HEK293 (cell line): ENCODE results near the gene PLK3.

Source experiments
- CTCF ChIA-PET: fragments of 350-600 bp; formaldehyde crosslinking; extraction: SDS; loops from one replicate; lab custom pipeline; 2021; ENCODE audit warnings: antibody characterized with exemption; lab: Yijun Ruan, JAX
- POLR2A ChIA-PET: fragments of 300-600 bp; formaldehyde crosslinking; extraction: SDS; loops from one replicate; lab custom pipeline; 2020; ENCODE audit warnings: antibody characterized with exemption, inconsistent platforms; lab: Yijun Ruan, JAX
- H3K27ac ChIP-seq: fragments of 200-500 bp; sonication (Bioruptor generic); 2 replicates; pipeline ENCODE4 v1.5.1; 2014; ENCODE audit warnings: low read depth, low read length, control low read depth, inconsistent platforms; ENCODE audit errors: extremely low read depth
- H3K36me3 ChIP-seq, 2 experiments: fragments of 200-500 bp in 1 of 2; sonication (Bioruptor generic) in 1 of 2; 1 replicate in 1 of 2; 2 replicates in 1 of 2; pipeline ENCODE4 v1.5.1; 2014 to 2017; ENCODE audit warnings: inconsistent platforms in 2 of 2, low read length in 2 of 2; ENCODE audit not compliant: control insufficient read depth in 2 of 2, insufficient read depth in 1 of 2
- H3K4me1 ChIP-seq: fragments of 200-500 bp; sonication (Bioruptor generic); 2 replicates; pipeline ENCODE4 v1.5.1; 2014; ENCODE audit warnings: mild to moderate bottlenecking, low read length, inconsistent platforms; ENCODE audit not compliant: control insufficient read depth, insufficient read depth
- H3K4me3 ChIP-seq: 2 replicates; pipeline ENCODE4 v1.5.1; 2011; ENCODE audit warnings: low read depth, mild to moderate bottlenecking, control low read depth, low read length, moderate library complexity
- H3K9me3 ChIP-seq: fragments of 200-500 bp; sonication (Bioruptor generic); 2 replicates; pipeline ENCODE4 v1.5.1; 2014; ENCODE audit warnings: low read depth, low read length, inconsistent platforms; ENCODE audit not compliant: control insufficient read depth, insufficient read depth
- KLF16 ChIP-seq: fragments of 450-650 bp; formaldehyde crosslinking; IDR thresholded peaks from 2 replicates; pipeline ENCODE4 v1.5.1; 2017; ENCODE audit warnings: missing biosample characterization, missing genetic modification characterization
- KLF9 ChIP-seq: fragments of 450-650 bp; formaldehyde crosslinking; IDR thresholded peaks from 2 replicates; pipeline ENCODE4 v1.5.1; 2016; ENCODE audit warnings: missing biosample characterization, missing genetic modification characterization, low read depth
- OSR2 ChIP-seq: fragments of 450-650 bp; formaldehyde crosslinking; IDR thresholded peaks from 2 replicates; pipeline ENCODE4 v1.5.1; 2016; ENCODE audit warnings: missing biosample characterization, missing genetic modification characterization
- SP3 ChIP-seq: fragments of 450-650 bp; formaldehyde crosslinking; IDR thresholded peaks from 2 replicates; pipeline ENCODE4 v1.5.1; 2016; ENCODE audit warnings: missing biosample characterization, missing genetic modification characterization
- WT1 ChIP-seq: fragments of 450-650 bp; formaldehyde crosslinking; IDR thresholded peaks from 2 replicates; pipeline ENCODE4 v1.5.1; 2016; ENCODE audit warnings: missing biosample characterization, missing genetic modification characterization
- ZBTB17 ChIP-seq: fragments of 450-650 bp; formaldehyde crosslinking; IDR thresholded peaks from 2 replicates; pipeline ENCODE4 v1.5.1; 2016; ENCODE audit warnings: missing biosample characterization, missing genetic modification characterization
- ZNF114 ChIP-seq: fragments of 450-650 bp; formaldehyde crosslinking; IDR thresholded peaks from 2 replicates; pipeline ENCODE4 v1.5.0; 2017; ENCODE audit warnings: missing biosample characterization, missing genetic modification characterization
- ZNF157 ChIP-seq: fragments of 450-650 bp; formaldehyde crosslinking; IDR thresholded peaks from 2 replicates; pipeline ENCODE4 v1.5.1; 2016; ENCODE audit warnings: missing biosample characterization, missing genetic modification characterization
- ZNF202 ChIP-seq: fragments of 450-650 bp; formaldehyde crosslinking; IDR thresholded peaks from 2 replicates; pipeline ENCODE4 v1.5.1; 2016; ENCODE audit warnings: missing biosample characterization, missing genetic modification characterization, borderline replicate concordance
- ZNF350 ChIP-seq: fragments of 450-650 bp; formaldehyde crosslinking; IDR thresholded peaks from 2 replicates; pipeline ENCODE4 v1.5.0; 2017; ENCODE audit warnings: missing biosample characterization, mild to moderate bottlenecking, missing genetic modification characterization
- ZNF37A ChIP-seq: fragments of 450-650 bp; IDR thresholded peaks from 2 replicates; pipeline ENCODE4 v1.5.1; 2018; ENCODE audit warnings: missing biosample characterization, missing genetic modification characterization
- ZNF549 ChIP-seq: fragments of 450-650 bp; IDR thresholded peaks from 2 replicates; pipeline ENCODE4 v1.5.1; 2018; ENCODE audit warnings: missing biosample characterization, missing genetic modification characterization, mild to moderate bottlenecking, inconsistent platforms, moderate library complexity
- ZNF585B ChIP-seq: fragments of 450-650 bp; formaldehyde crosslinking; IDR thresholded peaks from 2 replicates; pipeline ENCODE4 v1.5.1; 2016; ENCODE audit warnings: missing biosample characterization, missing genetic modification characterization
- ZNF658 ChIP-seq: fragments of 450-650 bp; formaldehyde crosslinking; IDR thresholded peaks from 2 replicates; pipeline ENCODE4; 2016; ENCODE audit warnings: missing biosample characterization, missing genetic modification characterization
- ZNF677 ChIP-seq: fragments of 450-650 bp; IDR thresholded peaks from 2 replicates; pipeline ENCODE4 v1.5.0; 2018; ENCODE audit warnings: missing biosample characterization, mild to moderate bottlenecking, missing genetic modification characterization, moderate library complexity
- ZNF707 ChIP-seq: fragments of 450-650 bp; formaldehyde crosslinking; IDR thresholded peaks from 2 replicates; pipeline ENCODE4 v1.5.1; 2016; ENCODE audit warnings: missing biosample characterization, missing genetic modification characterization
- TF ChIP-seq, protein P1 (sequence below): fragments of 450-650 bp; formaldehyde crosslinking; IDR thresholded peaks from 2 replicates; pipeline ENCODE4 v1.5.1; 2017; ENCODE audit warnings: missing biosample characterization, missing genetic modification characterization
- TF ChIP-seq, protein P2 (sequence below): fragments of 450-650 bp; formaldehyde crosslinking; IDR thresholded peaks from 2 replicates; pipeline ENCODE4 v1.5.1; 2016; ENCODE audit warnings: missing biosample characterization, missing genetic modification characterization
- TF ChIP-seq, protein P3 (sequence below): fragments of 450-650 bp; formaldehyde crosslinking; IDR thresholded peaks from 2 replicates; pipeline ENCODE4 v1.5.1; 2016; ENCODE audit warnings: missing biosample characterization, missing genetic modification characterization
- TF ChIP-seq, protein P4 (sequence below): fragments of 450-650 bp; formaldehyde crosslinking; IDR thresholded peaks from 2 replicates; pipeline ENCODE4 v1.5.1; 2016; ENCODE audit warnings: missing biosample characterization, missing genetic modification characterization
- TF ChIP-seq, protein P5 (sequence below): fragments of 450-650 bp; formaldehyde crosslinking; IDR thresholded peaks from 2 replicates; pipeline ENCODE4 v1.5.1; 2016; ENCODE audit warnings: missing biosample characterization, missing genetic modification characterization

PLK3 gene

DNA sequence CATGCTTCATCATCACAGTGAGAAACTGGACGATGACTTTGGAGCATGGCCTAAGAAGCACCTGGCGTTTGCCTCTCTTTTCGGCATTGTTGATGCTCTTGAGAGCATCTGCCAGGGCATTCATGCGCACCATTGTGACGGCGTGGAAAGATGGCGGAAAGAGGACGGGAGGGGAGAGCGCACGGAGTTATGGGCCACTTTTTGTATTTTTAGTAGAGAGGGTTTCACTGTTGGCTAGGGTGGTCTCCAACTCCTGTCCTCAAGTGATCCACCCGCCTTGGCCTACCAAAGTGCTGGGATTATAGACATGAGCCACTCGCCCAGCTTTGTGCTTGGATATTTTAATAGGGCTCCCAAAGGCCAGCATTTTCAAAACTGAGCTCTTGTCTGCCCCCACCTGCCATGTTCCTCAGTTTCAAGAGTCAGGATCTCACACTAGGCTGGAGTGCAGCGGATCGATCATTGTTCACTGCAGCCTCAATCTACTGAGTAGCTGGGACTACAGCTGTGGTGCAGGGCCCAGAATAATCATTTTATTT lies 19.5 kb upstream of the PLK3 start:
- no peak overlapping the region for H3K4me3 ChIP-seq
- peaks cover 36 to 66% of the 10 kb centered on the region in 2 experiments; a peak in 2 of 3 replicates for H3K36me3 ChIP-seq
- H3K4me1 ChIP-seq, result 0 out of 2 replicates have a peak, but pooled peaks cover under 1% of the 10 kb centered on the region
- POLR2A ChIA-PET, result interaction anchor here (0.6 to 2.3 kb wide), 14 partner anchors 9 to 741 kb away, joined by 3 to 13 read pairs (median 4); partner anchors contain the start of genes PLK3, PRDX1 and UROD
- no peak for TF ChIP-seq ZNF707 (tag by site-specific recombination)
- TF ChIP-seq KLF9 (tag by site-specific recombination), result no peak
- peak; percentile 31; the same call in 1 of the 2 replicates for TF ChIP-seq ZBTB17 (tag by site-specific recombination)
- no peak for TF ChIP-seq ZNF549 (tag by site-specific recombination)
- CTCF ChIA-PET, result interaction anchor here (1.0 kb wide), 1 partner anchor 52 kb away, joined by 4 read pairs; no protein-coding TSS in a partner anchor
- H3K27ac ChIP-seq, result no peak overlapping the region
- H3K9me3 ChIP-seq, result no peaks in the 10 kb centered on the region

DNA sequence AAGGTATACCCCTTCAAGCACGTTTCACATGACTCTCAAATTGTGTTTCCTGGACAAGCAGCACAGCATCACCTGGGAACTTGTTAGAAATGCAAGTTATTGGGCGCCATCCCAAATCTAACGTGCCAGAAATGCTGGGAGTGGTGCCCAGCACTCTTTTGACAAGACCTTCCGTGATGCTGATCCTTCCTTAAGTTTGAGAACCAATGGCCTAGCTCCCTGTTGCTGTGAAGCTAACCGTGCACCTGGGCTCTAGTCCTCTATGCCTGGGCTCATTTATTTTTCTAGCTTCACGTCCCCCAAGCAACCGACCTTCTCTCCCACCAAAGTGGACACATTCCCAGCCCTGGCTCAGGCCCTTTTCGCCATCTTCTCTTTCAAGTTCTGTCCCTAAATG lies 16.5 kb upstream of the PLK3 start:
- ChIA-PET POLR2A (interaction anchor here (0.6 to 3.1 kb wide), 4 partner anchors 8 to 221 kb away, joined by 3 to 18 read pairs (median 6); partner anchors contain the start of genes PLK3 and RPS8), CTCF (interaction anchor here (0.6 to 2.1 kb wide), 2 partner anchors 10 to 648 kb away, joined by 3 to 10 read pairs; no protein-coding TSS in a partner anchor)
- no peak overlapping the region for H3K4me3 ChIP-seq
- no peak overlapping the region for H3K27ac ChIP-seq
- 0 out of 2 replicates have a peak, but pooled peaks cover 2% of the 10 kb centered on the region for H3K4me1 ChIP-seq
- TF ChIP-seq ZNF658 (tag by site-specific recombination) (no peak), KLF16 (no peak), SP3 (tag by site-specific recombination) (no peak), ZNF114 (no peak), ZNF37A (tag by site-specific recombination) (no peak), ZNF202 (tag by site-specific recombination) (no peak), ZNF157 (no peak), ZNF677 (tag by site-specific recombination) (no peak), WT1 (tag by site-specific recombination) (no peak), ZNF585B (tag by site-specific recombination) (no peak), OSR2 (tag by site-specific recombination) (no peak), ZNF350 (no peak)
- TF ChIP-seq, protein P1, sequence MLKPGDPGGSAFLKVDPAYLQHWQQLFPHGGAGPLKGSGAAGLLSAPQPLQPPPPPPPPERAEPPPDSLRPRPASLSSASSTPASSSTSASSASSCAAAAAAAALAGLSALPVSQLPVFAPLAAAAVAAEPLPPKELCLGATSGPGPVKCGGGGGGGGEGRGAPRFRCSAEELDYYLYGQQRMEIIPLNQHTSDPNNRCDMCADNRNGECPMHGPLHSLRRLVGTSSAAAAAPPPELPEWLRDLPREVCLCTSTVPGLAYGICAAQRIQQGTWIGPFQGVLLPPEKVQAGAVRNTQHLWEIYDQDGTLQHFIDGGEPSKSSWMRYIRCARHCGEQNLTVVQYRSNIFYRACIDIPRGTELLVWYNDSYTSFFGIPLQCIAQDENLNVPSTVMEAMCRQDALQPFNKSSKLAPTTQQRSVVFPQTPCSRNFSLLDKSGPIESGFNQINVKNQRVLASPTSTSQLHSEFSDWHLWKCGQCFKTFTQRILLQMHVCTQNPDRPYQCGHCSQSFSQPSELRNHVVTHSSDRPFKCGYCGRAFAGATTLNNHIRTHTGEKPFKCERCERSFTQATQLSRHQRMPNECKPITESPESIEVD (tag by site-specific recombination), result no peak
- TF ChIP-seq, protein P2, sequence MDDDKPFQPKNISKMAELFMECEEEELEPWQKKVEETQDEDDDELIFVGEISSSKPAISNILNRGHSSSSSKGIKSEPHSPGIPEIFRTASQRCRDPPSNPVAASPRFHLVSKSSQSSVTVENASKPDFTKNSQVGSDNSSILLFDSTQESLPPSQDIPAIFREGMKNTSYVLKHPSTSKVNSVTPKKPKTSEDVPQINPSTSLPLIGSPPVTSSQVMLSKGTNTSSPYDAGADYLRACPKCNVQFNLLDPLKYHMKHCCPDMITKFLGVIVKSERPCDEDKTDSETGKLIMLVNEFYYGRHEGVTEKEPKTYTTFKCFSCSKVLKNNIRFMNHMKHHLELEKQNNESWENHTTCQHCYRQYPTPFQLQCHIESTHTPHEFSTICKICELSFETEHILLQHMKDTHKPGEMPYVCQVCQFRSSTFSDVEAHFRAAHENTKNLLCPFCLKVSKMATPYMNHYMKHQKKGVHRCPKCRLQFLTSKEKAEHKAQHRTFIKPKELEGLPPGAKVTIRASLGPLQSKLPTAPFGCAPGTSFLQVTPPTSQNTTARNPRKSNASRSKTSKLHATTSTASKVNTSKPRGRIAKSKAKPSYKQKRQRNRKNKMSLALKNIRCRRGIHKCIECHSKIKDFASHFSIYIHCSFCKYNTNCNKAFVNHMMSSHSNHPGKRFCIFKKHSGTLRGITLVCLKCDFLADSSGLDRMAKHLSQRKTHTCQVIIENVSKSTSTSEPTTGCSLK (tag by site-specific recombination), result no peak
- TF ChIP-seq, protein P3, sequence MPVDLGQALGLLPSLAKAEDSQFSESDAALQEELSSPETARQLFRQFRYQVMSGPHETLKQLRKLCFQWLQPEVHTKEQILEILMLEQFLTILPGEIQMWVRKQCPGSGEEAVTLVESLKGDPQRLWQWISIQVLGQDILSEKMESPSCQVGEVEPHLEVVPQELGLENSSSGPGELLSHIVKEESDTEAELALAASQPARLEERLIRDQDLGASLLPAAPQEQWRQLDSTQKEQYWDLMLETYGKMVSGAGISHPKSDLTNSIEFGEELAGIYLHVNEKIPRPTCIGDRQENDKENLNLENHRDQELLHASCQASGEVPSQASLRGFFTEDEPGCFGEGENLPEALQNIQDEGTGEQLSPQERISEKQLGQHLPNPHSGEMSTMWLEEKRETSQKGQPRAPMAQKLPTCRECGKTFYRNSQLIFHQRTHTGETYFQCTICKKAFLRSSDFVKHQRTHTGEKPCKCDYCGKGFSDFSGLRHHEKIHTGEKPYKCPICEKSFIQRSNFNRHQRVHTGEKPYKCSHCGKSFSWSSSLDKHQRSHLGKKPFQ (tag by site-specific recombination), result no peak
- TF ChIP-seq, protein P4, sequence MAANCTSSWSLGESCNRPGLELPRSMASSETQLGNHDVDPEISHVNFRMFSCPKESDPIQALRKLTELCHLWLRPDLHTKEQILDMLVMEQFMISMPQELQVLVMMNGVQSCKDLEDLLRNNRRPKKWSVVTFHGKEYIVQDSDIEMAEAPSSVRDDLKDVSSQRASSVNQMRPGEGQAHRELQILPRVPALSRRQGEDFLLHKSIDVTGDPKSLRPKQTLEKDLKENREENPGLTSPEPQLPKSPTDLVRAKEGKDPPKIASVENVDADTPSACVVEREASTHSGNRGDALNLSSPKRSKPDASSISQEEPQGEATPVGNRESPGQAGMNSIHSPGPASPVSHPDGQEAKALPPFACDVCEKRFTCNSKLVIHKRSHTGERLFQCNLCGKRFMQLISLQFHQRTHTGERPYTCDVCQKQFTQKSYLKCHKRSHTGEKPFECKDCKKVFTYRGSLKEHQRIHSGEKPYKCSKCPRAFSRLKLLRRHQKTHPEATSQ (tag by site-specific recombination), result no peak
- TF ChIP-seq, protein P5, sequence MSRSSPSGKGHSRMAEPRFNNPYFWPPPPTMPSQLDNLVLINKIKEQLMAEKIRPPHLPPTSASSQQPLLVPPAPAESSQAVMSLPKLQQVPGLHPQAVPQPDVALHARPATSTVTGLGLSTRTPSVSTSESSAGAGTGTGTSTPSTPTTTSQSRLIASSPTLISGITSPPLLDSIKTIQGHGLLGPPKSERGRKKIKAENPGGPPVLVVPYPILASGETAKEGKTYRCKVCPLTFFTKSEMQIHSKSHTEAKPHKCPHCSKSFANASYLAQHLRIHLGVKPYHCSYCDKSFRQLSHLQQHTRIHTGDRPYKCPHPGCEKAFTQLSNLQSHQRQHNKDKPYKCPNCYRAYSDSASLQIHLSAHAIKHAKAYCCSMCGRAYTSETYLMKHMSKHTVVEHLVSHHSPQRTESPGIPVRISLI (tag by site-specific recombination), result no peak
- peaks cover 19 to 36% of the 10 kb centered on the region in 2 experiments; a peak in 2 of 3 replicates for H3K36me3 ChIP-seq
- no peaks in the 10 kb centered on the region for H3K9me3 ChIP-seq
